Activated T-helper 1 cell treated with anti-CD3 and anti-CD28 coated beads, Interleukin-12 subunit alpha, Interleukin-12 subunit beta, Interleukin-2, Interleukin-4 antibody, amounts not matched to agents 30 ng/mL and 10 ng/mL and 1 ng/mL, durations not matched to agents 14 hours and 24 hours and 36 hours (primary cell): ENCODE measurements around the gene MFSD6. TPM values are rescaled to one million over a fixed set of nuclear protein-coding genes. Genes with fewer than 3 reads are reported as not detected.
A peak's percentile ranks its signal among the peaks of the same experiment; 100 is the strongest.

Experiments used
- DNase-seq: peaks from one replicate; pipeline ENCODE4 v3.0.0; 2021; ENCODE audit warnings: low spot score
- H3K27ac Mint-ChIP-seq: one replicate; pipeline ENCODE4 v1.8.0; 2021; ENCODE audit warnings: mild to moderate bottlenecking, mixed read lengths
- H3K27me3 Mint-ChIP-seq: one replicate; pipeline ENCODE4 v1.8.0; 2022; ENCODE audit warnings: mild to moderate bottlenecking, moderate library complexity, mixed read lengths; ENCODE audit not compliant: insufficient read depth
- H3K36me3 Mint-ChIP-seq: one replicate; pipeline ENCODE4 v1.8.0; 2021; ENCODE audit warnings: low read depth, mixed read lengths
- H3K4me1 Mint-ChIP-seq: one replicate; pipeline ENCODE4 v1.8.0; 2021; ENCODE audit warnings: low read depth, mixed read lengths
- H3K4me3 Mint-ChIP-seq: one replicate; pipeline ENCODE4 v1.8.0; 2021; ENCODE audit warnings: mild to moderate bottlenecking, moderate library complexity, mixed read lengths
- H3K9me3 Mint-ChIP-seq: one replicate; pipeline ENCODE4 v1.8.0; 2021; ENCODE audit warnings: mixed read lengths
- intact Hi-C: fragments of 100-400 bp; cut with micrococcal nuclease; formaldehyde crosslinking; loops from one replicate; pipeline ENCODE4 v1.15.1; 2024
- total RNA-seq: library from RNA; stranded (reverse); gene quantifications from 2 replicates; pipeline ENCODE4 v1.2.3, GENCODE V29; 2022

The MFSD6 gene
- total RNA-seq, 1 donor from 2014 or later: 45.8 TPM

DNA sequence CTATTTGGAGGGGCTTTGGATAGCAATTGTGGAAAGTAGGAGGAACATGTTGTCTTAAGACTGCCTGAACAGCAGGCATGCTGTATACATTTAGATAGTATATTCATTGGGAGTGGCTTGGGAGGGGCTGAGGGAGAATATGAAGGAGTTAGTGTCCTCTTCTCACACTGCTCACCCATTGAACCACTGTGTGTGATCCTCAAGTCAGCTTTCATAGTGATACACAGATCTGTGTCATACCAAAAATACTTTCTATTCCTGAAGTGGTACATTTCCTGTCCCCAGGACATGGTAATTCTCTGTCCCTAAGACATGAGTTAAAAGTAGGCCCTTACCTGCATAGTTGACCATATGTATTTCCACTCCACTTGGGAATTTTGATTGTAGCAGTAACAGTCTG lies 116.8 kb downstream of the MFSD6 start:
- H3K27ac Mint-ChIP-seq: no peak overlapping the region
- no peak overlapping the region for H3K4me3 Mint-ChIP-seq
- DNase-seq: no peak
- peaks cover 37% of the 10 kb centered on the region for H3K36me3 Mint-ChIP-seq
- intact Hi-C loops: no loop called here
- H3K9me3 Mint-ChIP-seq: no peaks in the 10 kb centered on the region
- peaks cover 54% of the 10 kb centered on the region for H3K4me1 Mint-ChIP-seq
- no peaks in the 10 kb centered on the region for H3K27me3 Mint-ChIP-seq

DNA sequence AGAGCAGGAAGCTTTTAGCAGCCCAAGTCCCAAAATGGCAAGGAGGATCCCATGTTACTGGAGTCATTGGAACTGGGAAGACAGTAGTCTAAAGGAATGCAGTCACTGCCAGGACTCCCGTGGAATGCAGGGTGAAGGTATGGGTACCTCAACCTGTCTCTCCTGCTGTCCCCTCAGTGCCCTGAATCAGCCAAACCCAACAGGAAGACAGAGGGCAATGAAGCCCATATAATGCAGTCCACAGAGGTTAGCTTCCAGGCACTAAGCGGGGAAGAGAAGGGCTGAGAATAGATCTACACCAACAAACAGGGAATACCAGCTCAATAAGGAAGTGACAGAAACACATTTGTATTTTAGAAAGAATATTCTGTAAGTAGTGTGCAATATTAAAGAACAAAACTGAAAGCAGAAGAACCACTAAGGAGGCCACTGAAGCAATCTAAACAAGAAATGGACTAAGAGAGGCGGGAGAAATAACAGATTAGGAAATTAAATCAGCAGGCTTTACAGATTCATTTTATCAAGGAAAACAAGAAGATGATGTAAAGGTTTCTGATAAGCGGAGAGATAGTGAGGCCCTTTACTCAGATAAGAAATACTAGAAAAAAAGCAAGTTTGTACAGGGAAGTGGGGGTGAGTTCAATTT lies 118.1 kb downstream of the MFSD6 start:
- H3K27ac Mint-ChIP-seq: no peak overlapping the region
- H3K9me3 Mint-ChIP-seq: no peaks in the 10 kb centered on the region
- intact Hi-C loops: no loop called here

DNA sequence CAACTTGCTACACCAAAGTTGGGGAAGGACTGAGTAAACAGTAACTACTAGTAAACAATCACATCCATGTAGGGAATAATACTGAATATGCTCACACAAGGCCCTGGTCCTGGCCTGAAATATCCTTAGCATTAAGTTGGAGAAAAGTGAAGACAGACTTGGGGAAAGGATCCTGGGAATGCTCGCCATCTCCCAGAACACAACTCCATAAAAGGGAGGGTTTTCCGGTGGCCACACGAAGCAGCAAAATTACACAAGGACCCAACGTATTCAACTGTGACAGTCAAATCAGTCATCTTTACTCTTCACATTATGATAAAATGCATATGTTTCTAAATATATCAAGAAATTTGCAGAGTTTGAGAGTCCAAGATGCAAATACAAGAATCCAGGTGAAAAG lies 119.1 kb downstream of the MFSD6 start:
- H3K36me3 Mint-ChIP-seq: peaks cover 24% of the 10 kb centered on the region
- H3K27me3 Mint-ChIP-seq: no peaks in the 10 kb centered on the region
- H3K9me3 Mint-ChIP-seq: no peaks in the 10 kb centered on the region
- intact Hi-C loops: no loop called here
- H3K27ac Mint-ChIP-seq: no peak overlapping the region
- no peak for DNase-seq
- H3K4me1 Mint-ChIP-seq: peaks cover 58% of the 10 kb centered on the region
- no peak overlapping the region for H3K4me3 Mint-ChIP-seq

More for the DNA sequence above, 118.1 kb downstream of the MFSD6 start:
- Mint-ChIP-seq H3K36me3 (peaks cover 29% of the 10 kb centered on the region), H3K4me1 (peaks cover 54% of the 10 kb centered on the region), H3K4me3 (no peak overlapping the region), H3K27me3 (no peaks in the 10 kb centered on the region)
- DNase-seq: no peak

DNA sequence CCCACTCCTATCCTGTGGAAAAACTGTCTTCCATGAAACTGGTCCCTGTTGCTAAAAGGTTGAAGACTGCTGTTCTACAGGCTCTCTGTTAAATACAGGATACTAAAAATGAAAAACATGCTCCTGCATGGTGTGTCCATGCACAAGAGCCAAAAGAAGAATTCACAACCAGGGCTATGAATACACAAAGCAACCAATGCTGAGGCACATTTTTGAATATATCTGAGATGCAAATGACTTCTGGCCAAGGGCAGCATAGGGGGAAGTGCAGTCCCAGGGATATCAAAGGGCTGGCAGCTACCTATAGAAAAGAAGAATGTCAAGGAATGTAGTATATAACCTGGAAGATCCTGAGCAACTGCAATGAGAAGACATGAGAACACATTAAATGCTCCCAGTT lies 119.8 kb downstream of the MFSD6 start:
- intact Hi-C loops: no loop called here
- peaks cover 61% of the 10 kb centered on the region for H3K4me1 Mint-ChIP-seq

DNA sequence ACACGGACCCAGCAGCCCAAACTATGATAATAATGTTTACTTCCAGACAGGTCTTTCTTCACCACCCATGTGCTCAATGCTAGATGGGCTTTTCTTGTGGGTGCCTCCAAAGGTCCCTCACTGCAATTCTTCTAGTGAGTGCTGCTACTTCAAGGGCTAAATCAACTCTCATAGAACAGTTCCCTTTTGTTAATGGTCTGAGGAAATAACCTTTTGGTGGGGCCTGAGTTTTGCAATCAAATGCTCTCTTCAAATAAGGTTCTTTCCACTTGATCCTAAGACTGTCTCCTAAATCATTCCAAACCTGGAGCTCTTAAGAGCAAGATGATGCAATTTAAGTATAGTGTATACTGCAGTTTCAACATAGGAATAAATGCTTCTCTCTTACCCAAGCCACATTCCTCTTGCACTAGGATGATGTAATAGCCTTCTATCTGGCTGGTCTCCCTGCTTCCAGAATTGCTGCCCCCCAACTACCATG lies 120.4 kb downstream of the MFSD6 start:
- H3K4me3 Mint-ChIP-seq: no peak overlapping the region
- H3K27ac Mint-ChIP-seq: peak overlapping the region; percentile 66
- intact Hi-C loops: no loop called here
- no peak for DNase-seq
- peaks cover 17% of the 10 kb centered on the region for H3K36me3 Mint-ChIP-seq
- H3K27me3 Mint-ChIP-seq: no peaks in the 10 kb centered on the region
- H3K4me1 Mint-ChIP-seq: peaks cover 67% of the 10 kb centered on the region
- H3K9me3 Mint-ChIP-seq: no peaks in the 10 kb centered on the region

More for the DNA sequence above, 119.8 kb downstream of the MFSD6 start:
- Mint-ChIP-seq H3K9me3 (no peaks in the 10 kb centered on the region), H3K27ac (no peak overlapping the region), H3K4me3 (no peak overlapping the region), H3K36me3 (peaks cover 20% of the 10 kb centered on the region), H3K27me3 (no peaks in the 10 kb centered on the region)
- DNase-seq: no peak

DNA sequence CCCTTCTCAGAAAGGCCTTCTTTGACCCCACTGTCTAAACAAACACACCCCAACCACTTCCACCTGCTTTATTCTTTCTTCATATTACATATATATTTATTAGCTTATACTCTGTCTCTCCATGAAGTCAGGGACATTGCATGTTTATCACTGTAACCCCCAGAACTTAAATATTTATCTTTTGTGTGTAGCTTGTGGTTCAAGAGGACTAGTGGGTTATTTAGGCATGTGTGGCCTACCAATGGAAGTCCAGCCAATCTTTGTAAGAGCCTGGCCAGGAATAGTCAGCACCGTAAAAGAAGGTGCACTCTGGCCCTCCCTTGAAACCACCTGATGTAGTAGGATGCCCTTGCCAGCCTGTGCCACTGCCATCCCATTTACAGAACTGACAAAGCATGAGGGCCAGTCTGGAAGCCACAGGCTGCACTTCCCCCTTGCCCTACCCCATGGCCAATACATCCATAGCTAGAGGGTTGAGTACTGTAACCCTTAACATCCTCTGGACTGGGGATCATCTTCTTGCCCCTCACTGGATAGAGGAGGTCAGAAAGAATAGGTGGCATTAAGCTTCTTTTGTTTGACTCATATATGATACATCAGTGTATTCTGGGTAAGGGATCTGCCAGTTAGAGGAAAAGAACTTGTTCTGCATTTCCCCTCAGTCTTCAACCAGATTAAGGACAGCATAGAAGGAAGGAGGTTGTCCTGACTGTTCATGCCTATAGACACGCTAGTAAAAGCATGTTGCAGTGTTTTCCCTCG lies 121.5 kb downstream of the MFSD6 start:
- Mint-ChIP-seq H3K27me3 (no peaks in the 10 kb centered on the region), H3K36me3 (peaks cover 13% of the 10 kb centered on the region), H3K27ac (peak overlapping the region; percentile 27), H3K4me3 (no peak overlapping the region), H3K4me1 (peaks cover 68% of the 10 kb centered on the region), H3K9me3 (no peaks in the 10 kb centered on the region)
- DNase-seq: no peak
- intact Hi-C loops: loop anchor here (5.0 to 10.0 kb wide), 5 partner anchors 278 to 1085 kb away; partner anchors contain the start of genes ASNSD1, ORMDL1, PMS1 and STAT1

DNA sequence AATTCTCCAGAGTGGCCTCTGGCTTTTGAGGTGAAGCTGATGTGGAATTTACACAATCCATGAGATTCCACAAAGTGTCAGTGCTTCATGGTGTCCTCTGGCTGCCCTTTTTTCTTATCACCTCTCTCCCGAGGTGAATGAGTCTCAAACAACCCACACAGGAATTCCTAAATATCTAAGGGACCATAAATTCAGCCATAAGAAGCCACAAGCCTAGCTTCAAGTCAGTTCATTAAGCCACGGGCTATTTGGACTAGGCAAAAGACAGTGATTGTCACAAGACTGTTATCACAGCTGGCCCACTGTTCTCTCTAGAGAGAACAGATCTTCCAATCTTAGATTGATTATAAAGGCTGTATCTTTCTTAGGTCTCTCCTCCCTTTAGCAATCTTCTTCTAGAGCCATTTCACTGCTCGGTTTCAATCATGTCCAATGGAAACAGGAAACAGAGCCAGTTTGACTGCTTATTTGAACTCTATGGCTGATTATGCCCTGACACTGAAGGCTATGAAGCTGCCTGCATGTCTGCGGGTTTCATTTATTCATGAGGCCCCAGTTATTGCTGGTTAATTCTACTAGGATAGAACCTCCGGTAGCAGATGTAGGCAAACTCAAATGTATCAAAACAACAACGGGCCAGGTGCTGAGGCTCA lies 122.2 kb downstream of the MFSD6 start:
- Mint-ChIP-seq H3K9me3 (no peaks in the 10 kb centered on the region), H3K27me3 (no peaks in the 10 kb centered on the region), H3K36me3 (peaks cover 12% of the 10 kb centered on the region), H3K4me3 (no peak overlapping the region), H3K27ac (peak overlapping the region; percentile 27), H3K4me1 (peaks cover 63% of the 10 kb centered on the region)
- intact Hi-C loops: loop anchor here (5.0 to 10.0 kb wide), 5 partner anchors 277 to 1086 kb away; partner anchors contain the start of genes ASNSD1, ORMDL1, PMS1 and STAT1
- no peak for DNase-seq

DNA sequence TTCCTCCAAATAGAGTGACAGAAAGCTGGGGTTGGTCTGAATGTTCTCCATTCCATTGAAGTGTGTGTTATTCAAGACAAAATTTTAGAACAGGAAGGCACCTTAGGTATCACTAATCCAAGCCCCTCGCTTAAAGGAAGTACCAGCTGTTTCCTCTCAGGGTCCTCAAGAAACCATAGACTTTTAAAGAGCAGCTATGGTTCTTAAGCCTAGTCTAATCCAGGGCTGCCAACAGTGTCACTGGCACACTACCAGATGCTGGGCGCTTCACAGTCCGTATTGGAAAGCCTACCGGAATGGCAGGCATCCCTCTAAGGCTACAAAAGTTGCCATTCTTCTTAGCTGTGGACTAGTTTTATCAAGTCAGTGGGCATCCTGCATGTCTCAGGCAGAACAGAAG lies 124.4 kb downstream of the MFSD6 start:
- H3K27ac Mint-ChIP-seq: peak overlapping the region; percentile 16
- H3K4me1 Mint-ChIP-seq: peaks cover 67% of the 10 kb centered on the region

DNA sequence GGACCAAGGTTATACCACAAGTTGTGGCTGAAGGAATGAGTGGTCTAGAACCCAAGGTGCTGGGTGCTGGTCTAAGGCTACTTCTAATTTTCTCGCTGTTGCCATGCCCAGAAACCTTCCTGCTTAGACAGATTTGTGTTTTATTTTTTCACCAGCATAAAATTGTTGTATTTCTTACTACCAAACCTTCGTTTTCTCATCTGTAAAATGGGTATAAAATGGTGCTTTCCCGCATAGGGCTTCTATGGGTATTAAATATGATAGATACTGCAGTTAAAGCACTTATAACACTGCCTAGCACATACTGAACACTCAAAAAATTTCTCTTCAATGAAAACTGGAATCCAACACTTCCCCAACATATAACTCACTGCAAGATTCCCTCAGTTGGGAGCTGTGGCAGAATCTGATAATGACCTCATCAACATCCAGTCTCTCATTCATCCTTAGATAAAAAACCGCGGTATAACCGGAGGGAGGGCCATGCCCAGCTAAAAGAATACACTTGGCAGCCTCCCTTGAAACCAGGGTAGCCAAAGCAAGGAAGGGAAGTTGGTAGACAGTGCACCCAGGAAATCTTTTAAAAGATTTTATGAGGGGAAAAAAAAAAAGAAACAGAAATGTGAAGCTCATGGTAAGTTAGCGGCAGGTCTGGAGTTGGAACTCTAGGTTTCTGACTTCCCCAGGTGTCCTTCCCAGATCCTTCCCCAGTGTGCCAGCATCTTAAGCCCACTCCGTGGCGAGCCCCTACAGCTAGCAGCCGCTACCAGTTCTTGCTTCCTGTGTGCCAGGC lies 125.2 kb downstream of the MFSD6 start:
- Mint-ChIP-seq H3K27ac (peak overlapping the region; percentile 99), H3K4me1 (peaks cover 67% of the 10 kb centered on the region), H3K27me3 (no peaks in the 10 kb centered on the region), H3K9me3 (peaks cover 20% of the 10 kb centered on the region), H3K4me3 (peak overlapping the region; percentile 95), H3K36me3 (peaks cover 18% of the 10 kb centered on the region)
- intact Hi-C loops: loop anchor here (1.0 to 10.0 kb wide), 6 partner anchors 18 to 1089 kb away; partner anchors contain the start of genes ASNSD1, ORMDL1, PMS1 and STAT1
- DNase-seq: no peak

More for the DNA sequence above, 124.4 kb downstream of the MFSD6 start:
- H3K36me3 Mint-ChIP-seq: peaks cover 19% of the 10 kb centered on the region
- H3K9me3 Mint-ChIP-seq: peaks cover 12% of the 10 kb centered on the region
- intact Hi-C loops: loop anchor here (5.0 to 10.0 kb wide), 5 partner anchors 275 to 1088 kb away; partner anchors contain the start of genes ASNSD1, ORMDL1, PMS1 and STAT1
- peak overlapping the region; percentile 95 for H3K4me3 Mint-ChIP-seq
- DNase-seq: no peak
- no peaks in the 10 kb centered on the region for H3K27me3 Mint-ChIP-seq

DNA sequence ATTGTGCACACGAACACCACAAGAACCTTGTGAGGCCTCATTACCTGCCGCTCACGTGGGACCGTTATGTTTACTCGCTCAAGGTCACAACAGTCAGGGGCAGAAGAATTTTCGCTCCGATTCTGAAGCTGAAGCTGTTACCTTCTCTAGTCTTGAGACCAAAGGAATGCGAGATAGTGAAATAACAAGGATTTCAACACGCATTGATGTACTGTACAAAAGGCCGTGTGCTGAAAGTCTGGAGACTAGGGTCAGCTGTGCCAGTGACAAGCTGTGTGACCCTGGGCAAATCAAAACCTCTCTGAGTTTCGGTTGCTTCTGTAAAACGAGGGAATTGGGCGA lies 125.8 kb downstream of the MFSD6 start:
- Mint-ChIP-seq H3K36me3 (peaks cover 22% of the 10 kb centered on the region), H3K4me3 (peak overlapping the region; percentile 95), H3K9me3 (peaks cover 26% of the 10 kb centered on the region), H3K27me3 (no peaks in the 10 kb centered on the region), H3K4me1 (peaks cover 63% of the 10 kb centered on the region), H3K27ac (peak overlapping the region; percentile 99)
- intact Hi-C loops: loop anchor here (1.0 to 10.0 kb wide), 12 partner anchors 19 to 1089 kb away; partner anchors contain the start of genes ASNSD1, GLS, HIBCH and MFSD6
- peak; percentile 45 for DNase-seq

DNA sequence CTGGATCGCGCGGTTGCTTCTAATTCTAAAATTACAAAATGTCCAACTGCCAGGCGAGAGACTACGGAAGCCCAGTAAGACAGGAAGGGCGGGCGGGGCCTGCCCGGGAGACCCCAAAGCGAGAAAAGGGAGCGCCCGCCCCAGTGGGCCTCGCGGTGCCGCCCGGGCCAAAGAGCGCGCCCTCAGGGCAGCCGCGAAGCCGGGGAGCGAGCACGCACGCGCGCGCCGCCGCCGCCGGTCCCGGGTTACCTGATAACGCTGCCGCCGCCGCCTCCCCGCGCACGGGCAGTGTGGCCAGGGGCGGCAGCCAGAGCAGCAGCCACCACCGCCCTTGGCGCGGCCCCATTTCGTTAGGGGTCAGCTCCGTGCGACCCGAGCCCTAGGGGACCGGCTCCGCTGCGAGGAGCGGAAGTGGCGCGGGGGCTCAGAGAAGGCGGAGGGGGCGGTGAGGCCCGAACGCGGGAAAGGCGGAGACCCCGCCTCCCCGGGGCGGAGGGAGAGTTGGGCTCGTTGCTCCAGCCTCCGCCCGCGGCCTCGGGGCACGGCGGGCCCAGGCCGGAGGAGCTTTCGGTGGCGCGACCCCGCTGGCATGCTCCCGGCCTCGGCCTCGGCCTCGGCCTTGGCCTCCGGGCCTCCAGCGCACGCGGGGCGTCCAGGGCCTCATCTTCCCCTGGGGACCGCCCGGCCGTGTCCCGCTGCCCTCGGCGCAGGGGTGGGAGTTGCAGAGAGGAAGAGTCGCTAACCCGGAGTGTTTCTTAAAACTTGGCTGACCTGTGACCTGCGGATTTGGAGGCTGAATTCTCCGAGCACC lies 126.4 kb downstream of the MFSD6 start, which contains the start of gene NEMP2:
Gene NEMP2, minus strand, starts transcription at position 413 of the 811 bp plus-strand sequence. Its CDS starts 67 bp downstream, at position 346.
- Mint-ChIP-seq H3K9me3 (peaks cover 31% of the 10 kb centered on the region), H3K4me3 (peak within 1 kb of the TSS; percentile 95), H3K4me1 (peaks cover 57% of the 10 kb centered on the region), H3K36me3 (peaks cover 26% of the 10 kb centered on the region), H3K27me3 (no peaks in the 10 kb centered on the region), H3K27ac (peak within 1 kb of the TSS; percentile 99)
- intact Hi-C loops: loop anchor here (1.0 to 10.0 kb wide), 13 partner anchors 18 to 1143 kb away; partner anchors contain the start of genes ASNSD1, GLS, HIBCH and MFSD6
- peak; percentile 82 for DNase-seq
